IMR-90 (cell line): ENCODE results near the gene SPTB. TPM values are rescaled to one million over a fixed set of nuclear protein-coding genes. Genes with fewer than 3 reads are reported as not detected.
A peak's percentile ranks its signal among the peaks of the same experiment; 100 is the strongest.

Experiments used
- ATAC-seq: fragments of 200-7000 bp; cut with Tn5 transposase; 2 replicates; pipeline ENCODE4 v1.9.1; 2020; ENCODE audit warnings: low read depth, mild to moderate bottlenecking, moderate library complexity
- BruUV-seq: library from RNA; stranded (reverse); fragments of 400-500 nt; replicated peaks from 2 replicates; lab custom pipeline; 2021; lab: Mats Ljungman, UMichigan
- CTCF ChIA-PET: fragments of 300-600 bp; formaldehyde crosslinking; extraction: SDS; loops from one replicate; lab custom pipeline; 2021; ENCODE audit warnings: antibody characterized with exemption; lab: Yijun Ruan, JAX
- POLR2A ChIA-PET: fragments of 300-600 bp; sonication (Branson Sonifier 250); formaldehyde crosslinking; loops from one replicate; lab custom pipeline; 2022; ENCODE audit warnings: antibody characterized with exemption; ENCODE audit not compliant: unreplicated experiment; lab: Charles Lee
- DNase-seq: peaks from one replicate; pipeline ENCODE4 v3.0.0; 2013
- H2AFZ ChIP-seq: replicated peaks from 2 replicates; pipeline ENCODE3; 2013; ENCODE audit warnings: low read length, mild to moderate bottlenecking; ENCODE audit not compliant: poor library complexity
- H2AK5ac ChIP-seq: 2 replicates; pipeline ENCODE4 v1.6.1; 2013; ENCODE audit warnings: low read depth, low read length, inconsistent platforms
- H2AK9ac ChIP-seq: replicated peaks from 2 replicates; pipeline ENCODE3; 2013; ENCODE audit warnings: mild to moderate bottlenecking, low read depth, low read length, moderate library complexity; ENCODE audit not compliant: poor library complexity
- H2BK120ac ChIP-seq: 2 replicates; pipeline ENCODE4 v1.6.1; 2013; ENCODE audit warnings: low read depth, low read length, inconsistent platforms
- H2BK15ac ChIP-seq: 3 replicates; pipeline ENCODE4 v1.6.1; 2013; ENCODE audit warnings: low read depth, low read length, inconsistent platforms
- H2BK20ac ChIP-seq: 2 replicates; pipeline ENCODE4 v1.6.1; 2013; ENCODE audit warnings: low read depth, mild to moderate bottlenecking, inconsistent platforms, low read length, moderate library complexity
- H2BK5ac ChIP-seq: 2 replicates; pipeline ENCODE4 v1.6.1; 2013; ENCODE audit warnings: mild to moderate bottlenecking, low read depth, low read length, inconsistent platforms; ENCODE audit not compliant: poor library complexity, severe bottlenecking
- H3K14ac ChIP-seq: replicated peaks from 2 replicates; pipeline ENCODE4 v1.6.1; 2013; ENCODE audit warnings: low read depth, low read length, inconsistent platforms
- H3K18ac ChIP-seq: 2 replicates; pipeline ENCODE4 v1.6.1; 2013; ENCODE audit warnings: low read depth, low read length, control low read depth
- H3K23ac ChIP-seq: 2 replicates; pipeline ENCODE4 v1.6.1; 2013; ENCODE audit warnings: low read depth, low read length, inconsistent platforms
- H3K27ac ChIP-seq: 2 replicates; pipeline ENCODE4 v1.5.1; 2013; ENCODE audit warnings: mild to moderate bottlenecking, control low read depth, low read length; ENCODE audit not compliant: insufficient read depth
- H3K27me3 ChIP-seq: 2 replicates; pipeline ENCODE4 v1.6.1; 2013; ENCODE audit warnings: low read length; ENCODE audit not compliant: control insufficient read depth, insufficient read depth
- H3K36me3 ChIP-seq: 2 replicates; pipeline ENCODE4 v1.6.1; 2013; ENCODE audit warnings: low read length, mixed read lengths; ENCODE audit not compliant: control insufficient read depth, insufficient read depth
- H3K4ac ChIP-seq: 2 replicates; pipeline ENCODE4 v1.6.1; 2013; ENCODE audit warnings: low read depth, low read length, inconsistent platforms
- H3K4me1 ChIP-seq: 2 replicates; pipeline ENCODE4 v1.6.1; 2013; ENCODE audit warnings: low read length, mixed read lengths; ENCODE audit not compliant: control insufficient read depth, insufficient read depth
- H3K4me2 ChIP-seq: 2 replicates; pipeline ENCODE4 v1.6.1; 2013; ENCODE audit warnings: low read depth, mild to moderate bottlenecking, control low read depth, low read length, moderate library complexity
- H3K4me3 ChIP-seq: 2 replicates; pipeline ENCODE4 v1.5.1; 2013; ENCODE audit warnings: low read depth, mild to moderate bottlenecking, control low read depth, low read length, moderate library complexity; ENCODE audit not compliant: insufficient read depth
- H3K56ac ChIP-seq: 2 replicates; pipeline ENCODE4 v1.6.1; 2013; ENCODE audit warnings: low read length, inconsistent platforms; ENCODE audit not compliant: insufficient read depth; ENCODE audit errors: extremely low read depth
- H3K79me1 ChIP-seq, 2 experiments: 2 replicates each; pipeline ENCODE4 v1.6.1; 2013; ENCODE audit warnings: low read length in 2 of 2, inconsistent platforms in 1 of 2, low read depth in 1 of 2
- H3K9ac ChIP-seq: 2 replicates; pipeline ENCODE4 v1.6.1; 2013; ENCODE audit warnings: low read depth, low read length, control low read depth
- H3K9me1 ChIP-seq: 2 replicates; pipeline ENCODE4 v1.6.1; 2013; ENCODE audit warnings: low read length, inconsistent platforms; ENCODE audit not compliant: insufficient read depth
- H3K9me3 ChIP-seq: 2 replicates; pipeline ENCODE4 v1.6.1; 2013; ENCODE audit warnings: low read length; ENCODE audit not compliant: control insufficient read depth, insufficient read depth
- H4K20me1 ChIP-seq: 2 replicates; pipeline ENCODE4 v1.6.1; 2013; ENCODE audit warnings: low read length, inconsistent platforms; ENCODE audit not compliant: insufficient read depth
- H4K5ac ChIP-seq: 2 replicates; pipeline ENCODE4 v1.6.1; 2013; ENCODE audit warnings: mild to moderate bottlenecking, low read depth, low read length, control low read depth
- H4K8ac ChIP-seq, 2 experiments: 2 replicates each; pipeline ENCODE4 v1.6.1; 2013; ENCODE audit warnings: low read depth in 2 of 2, low read length in 2 of 2, control low read depth in 1 of 2, inconsistent platforms in 1 of 2
- H4K91ac ChIP-seq: 2 replicates; pipeline ENCODE4 v1.6.1; 2013; ENCODE audit warnings: low read depth, low read length, inconsistent platforms; ENCODE audit not compliant: insufficient read depth
- ELK1 ChIP-seq: fragments of 150-350 bp; IDR thresholded peaks from 2 replicates; pipeline ENCODE4 v1.6.1; 2016; ENCODE audit warnings: low read depth, mild to moderate bottlenecking, low read length, moderate library complexity, borderline replicate concordance
- MAZ ChIP-seq: IDR thresholded peaks from 2 replicates; pipeline ENCODE4 v1.6.1; 2012; ENCODE audit warnings: low read depth, mild to moderate bottlenecking, low read length, improper control_type of control experiment, moderate library complexity, borderline replicate concordance
- NFE2L2 ChIP-seq: fragments of 150-350 bp; IDR thresholded peaks from 2 replicates; pipeline ENCODE4 v1.6.1; 2016; ENCODE audit warnings: low read depth, mild to moderate bottlenecking, low read length
- RAD21 ChIP-seq: IDR thresholded peaks from 2 replicates; pipeline ENCODE4 v1.6.1; 2012; ENCODE audit warnings: low read length, improper control_type of control experiment
- USF2 ChIP-seq: fragments of 150-350 bp; IDR thresholded peaks from 2 replicates; pipeline ENCODE4 v1.6.1; 2017; ENCODE audit warnings: mild to moderate bottlenecking, antibody characterized with exemption, low read length, low read depth
- WGBS, 2 experiments: methylation state at CpG; one replicate each; pipeline versions ENCODE4 v1.1.5 to v1.1.7; 2013; ENCODE audit warnings: missing lambda C conversion rate in 2 of 2; ENCODE audit not compliant: insufficient read length in 1 of 2; ENCODE audit errors: extremely low coverage in 2 of 2; 5-methylcytosine and 5-hydroxymethylcytosine counted together
- dilution Hi-C: fragments of 300-500 bp; cut with HindIII; formaldehyde crosslinking; loops from one replicate; pipeline ENCODE4 v1.14.3; 2018; ENCODE audit warnings: low sequenced_read_pairs; ENCODE audit not compliant: unreplicated experiment
- in situ Hi-C: fragments of 300-500 bp; cut with MboI; formaldehyde crosslinking; loops from 3 replicates; pipeline ENCODE4 v1.14.3; 2019; ENCODE audit warnings: low sequenced_read_pairs, inconsistent platforms, mixed read lengths
- intact Hi-C: fragments of 100-400 bp; cut with micrococcal nuclease; formaldehyde crosslinking; loops from 2 replicates; pipeline ENCODE4 v1.10.0; 2022
- polyA plus RNA-seq, 3 experiments: library from polyadenylated mRNA; depleted of rRNA; stranded (reverse); fragments of >200 nt; gene quantifications; 2 replicates each; pipeline ENCODE4 v1.2.3, GENCODE V29; 2012; ENCODE audit warnings: low replicate concordance in 1 of 3
- total RNA-seq: library from RNA; depleted of rRNA; stranded (reverse); fragments of >200 nt; gene quantifications from 2 replicates; pipeline ENCODE4 v1.2.3, GENCODE V29; 2012

SPTB gene
- total and polyA plus RNA-seq, 2 of the 4 experiments (the other 2 are of a cell fraction) = under 0.01 to 0.07 TPM

DNA sequence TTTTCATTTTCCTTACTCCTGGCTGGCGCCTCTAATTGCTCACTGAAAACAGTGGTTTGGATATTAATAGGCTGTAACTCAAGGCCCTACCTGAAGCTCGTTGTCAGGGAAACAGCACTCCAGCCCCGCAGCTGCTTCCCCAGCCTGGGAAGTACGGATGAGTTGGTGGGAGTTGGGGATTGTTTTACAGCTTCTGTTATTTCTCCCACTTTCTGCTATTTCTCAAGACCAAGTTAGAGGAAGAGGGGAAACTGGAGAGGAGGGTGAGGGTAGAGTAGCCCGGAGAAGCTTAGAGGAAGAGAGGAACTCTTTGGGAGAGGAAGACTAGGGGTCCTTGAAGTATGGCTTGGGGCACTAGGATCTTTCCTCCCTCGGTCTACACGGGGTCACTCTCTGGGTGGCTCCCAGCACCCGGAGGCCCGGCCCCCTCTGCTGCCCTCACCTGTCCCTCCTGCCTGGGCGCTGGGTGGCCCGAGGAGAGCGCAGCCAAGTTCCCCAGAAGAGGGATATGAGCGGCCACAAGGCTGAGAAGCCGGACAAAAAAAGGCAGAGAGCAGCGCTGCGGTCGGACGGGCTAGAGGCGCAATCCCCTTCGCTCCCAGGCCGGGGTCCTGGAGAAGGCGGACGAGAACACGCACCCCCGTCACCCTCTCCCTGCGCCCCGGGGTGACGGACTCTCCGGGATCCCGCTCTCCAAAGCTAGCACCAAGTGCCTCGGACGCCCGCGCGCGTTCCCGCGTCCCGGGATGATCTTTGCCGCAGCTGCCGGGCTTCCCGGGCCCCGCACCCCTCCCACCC lies 671 bp downstream of the SPTB start:
- no peak; the same call in 1 of the 2 replicates for ATAC-seq
- no peaks in the 10 kb centered on the region for H3K79me1 ChIP-seq
- TF ChIP-seq MAZ (no peak), USF2 (no peak), RAD21 (no peak), NFE2L2 (no peak), ELK1 (no peak)
- H3K9me1 ChIP-seq = no peaks in the 10 kb centered on the region
- no peak overlapping the region for H3K9ac ChIP-seq
- H3K14ac ChIP-seq = no peak overlapping the region
- no peak overlapping the region for H2AK9ac ChIP-seq
- H3K56ac ChIP-seq = no peak overlapping the region
- no peak overlapping the region for H3K18ac ChIP-seq
- H4K5ac ChIP-seq = no peak overlapping the region
- H2AK5ac ChIP-seq = no peak overlapping the region
- dilution Hi-C loops (no loop called here), intact Hi-C loops (no loop called here), in situ Hi-C loops (no loop called here)
- H3K36me3 ChIP-seq = no peaks in the 10 kb centered on the region
- no TSS peak for BruUV-seq
- no peak overlapping the region for H2BK15ac ChIP-seq
- H2BK120ac ChIP-seq = no peak overlapping the region
- no peak overlapping the region for H3K4ac ChIP-seq
- H4K20me1 ChIP-seq = no peaks in the 10 kb centered on the region
- H3K4me1 ChIP-seq = peaks cover 2% of the 10 kb centered on the region; the same call in 1 of the 2 replicates
- no peak overlapping the region for H3K27ac ChIP-seq
- no peak overlapping the region for H2BK5ac ChIP-seq
- no peak overlapping the region for H3K4me3 ChIP-seq
- H4K8ac ChIP-seq = no peak overlapping the region
- no peak overlapping the region for H4K91ac ChIP-seq
- H2AFZ ChIP-seq = peak overlapping the region; percentile 59
- CTCF ChIA-PET = interaction anchor here (0.7 kb wide), 1 partner anchor 39 kb away, joined by 3 read pairs; no protein-coding TSS in a partner anchor
- H3K27me3 ChIP-seq = peaks cover 78% of the 10 kb centered on the region
- H3K4me2 ChIP-seq = peak overlapping the region; percentile 83
- DNase-seq = no peak
- peaks cover 2% of the 10 kb centered on the region; the same call in 1 of the 2 replicates for H3K9me3 ChIP-seq
- POLR2A ChIA-PET = no interaction called here
- 2% methylated on average over 9 of the region's 43 CpGs; no CpG with 5 or more reads in 1 of the 2 experiments for WGBS, 2 experiments
- no peak overlapping the region for H3K23ac ChIP-seq
- no peak overlapping the region for H2BK20ac ChIP-seq
